Ascending aorta (tissue), 2 donors: ENCODE measurements around the gene EIF1AX. TPM values are rescaled to one million over a fixed set of nuclear protein-coding genes. Genes with fewer than 3 reads are reported as not detected.
"Not testable (repeated sequence)": the region's sequence is repeated elsewhere in the genome, so short reads cannot be mapped to it uniquely, and the experiment has no call there.

ENCODE experiments used
- DNase-seq, 2 donors: peaks; one replicate each; pipeline ENCODE4 v3.0.0-alpha.2; 2019; ENCODE audit warnings: low spot score in 2 of 2
- H3K27ac ChIP-seq, 2 donors: fragments of 200-600 bp; sonication (generic); one replicate each; pipeline ENCODE4 v1.5.1; 2016 to 2017; ENCODE audit warnings: mild to moderate bottlenecking in 1 of 2
- H3K27me3 ChIP-seq: fragments of 200-600 bp; sonication (generic); one replicate; pipeline ENCODE4 v1.5.1; 2017
- H3K36me3 ChIP-seq, 2 donors: fragments of 200-600 bp; sonication (generic); one replicate each; pipeline ENCODE4 v1.5.1; 2016
- H3K4me1 ChIP-seq, 2 donors: fragments of 200-600 bp; sonication (generic); one replicate each; pipeline ENCODE4 v1.5.1; 2016 to 2017; ENCODE audit warnings: mild to moderate bottlenecking in 1 of 2
- H3K4me3 ChIP-seq, 2 donors: fragments of 200-600 bp; sonication (generic); one replicate each; pipeline ENCODE4 v1.5.1; 2016 to 2017; ENCODE audit warnings: mild to moderate bottlenecking in 1 of 2
- H3K9me3 ChIP-seq, 2 donors: fragments of 200-600 bp; sonication (generic); one replicate each; pipeline ENCODE4 v1.5.1; 2016
- CTCF ChIP-seq, 3 experiments: fragments of 200-600 bp in 2 of 3; fragments of 450-650 bp in 1 of 3; sonication (generic) in 2 of 3; IDR thresholded peaks; one replicate each; pipeline ENCODE4 v1.5.1; 2016 to 2019; ENCODE audit warnings: antibody characterized with exemption in 3 of 3, mild to moderate bottlenecking in 1 of 3, moderate library complexity in 1 of 3
- intact Hi-C: fragments of 100-400 bp; cut with DNase I; formaldehyde crosslinking; loops from one replicate; pipeline ENCODE4 v1.15.1; 2023
- total RNA-seq: library from RNA; depleted of rRNA; stranded (reverse); fragments of >200 nt; gene quantifications from one replicate; pipeline ENCODE4 v1.1.0, GENCODE V29; 2016

Gene EIF1AX
- total RNA-seq, 1 donor from 2014 or later = 29.3 TPM

- no peak for DNase-seq
- Histone ChIP-seq H3K4me3 (no peak overlapping the region), H3K36me3 (peaks cover 15 to 23% of the 10 kb centered on the region in 2 donors), H3K27me3 (no peaks in the 10 kb centered on the region), H3K4me1 (no peaks in the 10 kb centered on the region), H3K27ac (no peak overlapping the region), H3K9me3 (no peaks in the 10 kb centered on the region)
- intact Hi-C loops = no loop called here
- no peak for TF ChIP-seq CTCF (IDR thresholded peaks at IDR 0.05)
Observed at GRCh38 chrX:20173313-20173712, 31.7 kb upstream of the EIF1AX start.

- intact Hi-C loops = no loop called here
Observed at GRCh38 chrX:20171887-20172286, 30.2 kb upstream of the EIF1AX start.

GRCh38 chrX:20162516-20162915 is 20.9 kb upstream of the EIF1AX start:
- DNase-seq, intact Hi-C loops, H3K27me3 ChIP-seq, H3K4me3 ChIP-seq, H3K4me1 ChIP-seq, H3K9me3 ChIP-seq, H3K27ac ChIP-seq: not testable (repeated sequence)
- H3K36me3 ChIP-seq = peaks cover 0 to 17% of the 10 kb centered on the region in 2 donors

More at GRCh38 chrX:20171887-20172286, 30.2 kb upstream of the EIF1AX start:
- DNase-seq = no peak
- Histone ChIP-seq H3K27ac (no peak overlapping the region), H3K27me3 (no peaks in the 10 kb centered on the region), H3K36me3 (peaks cover 15 to 27% of the 10 kb centered on the region in 2 donors), H3K4me3 (no peak overlapping the region), H3K4me1 (no peaks in the 10 kb centered on the region), H3K9me3 (no peaks in the 10 kb centered on the region)
- TF ChIP-seq CTCF (IDR thresholded peaks at IDR 0.05) = no peak

- Histone ChIP-seq H3K4me1 (no peaks in the 10 kb centered on the region), H3K27ac (no peak overlapping the region), H3K4me3 (no peak overlapping the region), H3K9me3 (no peaks in the 10 kb centered on the region), H3K36me3 (peaks cover 0 to 23% of the 10 kb centered on the region in 2 donors), H3K27me3 (no peaks in the 10 kb centered on the region)
- intact Hi-C loops = no loop called here
- DNase-seq = no peak
- TF ChIP-seq CTCF (IDR thresholded peaks at IDR 0.05) = no peak
Observed at GRCh38 chrX:20159797-20160385, 18.3 kb upstream of the EIF1AX start.

GRCh38 chrX:20151689-20152088 is 10.1 kb upstream of the EIF1AX start:
- intact Hi-C loops = no loop called here
- H3K36me3 ChIP-seq = peaks cover 0 to 18% of the 10 kb centered on the region in 2 donors
- H3K4me1 ChIP-seq = no peaks in the 10 kb centered on the region
- no peak for DNase-seq
- no peak overlapping the region for H3K4me3 ChIP-seq
- TF ChIP-seq CTCF (IDR thresholded peaks at IDR 0.05) = no peak
- no peaks in the 10 kb centered on the region for H3K9me3 ChIP-seq
- H3K27me3 ChIP-seq = no peaks in the 10 kb centered on the region
- no peak overlapping the region for H3K27ac ChIP-seq

- Histone ChIP-seq H3K27me3 (no peaks in the 10 kb centered on the region), H3K9me3 (no peaks in the 10 kb centered on the region), H3K27ac (no peak overlapping the region), H3K4me3 (no peak overlapping the region), H3K36me3 (peaks cover 0 to 9% of the 10 kb centered on the region in 2 donors), H3K4me1 (no peaks in the 10 kb centered on the region)
- TF ChIP-seq CTCF (IDR thresholded peaks at IDR 0.05) = no peak
- no peak for DNase-seq
- intact Hi-C loops = loop anchor here (10.0 kb wide), 1 partner anchor 155 kb away; the partner anchor contains the start of gene BCLAF3
Observed at GRCh38 chrX:20149326-20149725, 7.7 kb upstream of the EIF1AX start.
